HG02885 (cell line): ENCODE data around the gene GLB1L3.
A peak's percentile ranks its signal among the peaks of the same experiment; 100 is the strongest.

Experiments used
- ATAC-seq: cut with Tn5 transposase; IDR thresholded peaks from one replicate; pipeline ENCODE4 v1.9.1; 2021; ENCODE audit warnings: mild to moderate bottlenecking; ENCODE audit not compliant: unreplicated experiment, poor library complexity

GLB1L3 gene

GRCh38 chr11:134358165-134358855 is 82.1 kb downstream of the GLB1L3 start:
- ATAC-seq, result no peak

GRCh38 chr11:134358856-134359490 is 82.8 kb downstream of the GLB1L3 start:
- ATAC-seq, result no peak

DNA sequence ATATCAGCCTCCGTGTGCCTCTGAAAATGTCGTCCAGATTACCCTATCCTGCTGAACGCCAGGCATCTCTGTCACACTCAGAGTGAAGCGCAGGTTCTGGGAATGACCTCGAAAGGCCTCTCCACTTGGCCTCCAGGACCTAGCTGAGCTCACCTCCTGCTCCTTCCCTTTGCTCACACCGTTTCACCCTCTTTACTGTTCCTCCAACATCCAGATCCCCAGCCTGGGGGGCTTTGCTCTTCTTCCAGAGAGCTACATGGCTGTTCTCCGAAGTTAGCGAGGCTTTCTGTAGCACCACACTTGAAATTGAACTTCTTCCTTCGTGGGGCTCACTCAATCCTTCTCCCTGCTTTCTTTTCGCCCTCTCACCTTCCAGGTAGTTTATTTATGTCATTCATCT is 83.5 kb downstream of the GLB1L3 start:
- no peak for ATAC-seq

DNA sequence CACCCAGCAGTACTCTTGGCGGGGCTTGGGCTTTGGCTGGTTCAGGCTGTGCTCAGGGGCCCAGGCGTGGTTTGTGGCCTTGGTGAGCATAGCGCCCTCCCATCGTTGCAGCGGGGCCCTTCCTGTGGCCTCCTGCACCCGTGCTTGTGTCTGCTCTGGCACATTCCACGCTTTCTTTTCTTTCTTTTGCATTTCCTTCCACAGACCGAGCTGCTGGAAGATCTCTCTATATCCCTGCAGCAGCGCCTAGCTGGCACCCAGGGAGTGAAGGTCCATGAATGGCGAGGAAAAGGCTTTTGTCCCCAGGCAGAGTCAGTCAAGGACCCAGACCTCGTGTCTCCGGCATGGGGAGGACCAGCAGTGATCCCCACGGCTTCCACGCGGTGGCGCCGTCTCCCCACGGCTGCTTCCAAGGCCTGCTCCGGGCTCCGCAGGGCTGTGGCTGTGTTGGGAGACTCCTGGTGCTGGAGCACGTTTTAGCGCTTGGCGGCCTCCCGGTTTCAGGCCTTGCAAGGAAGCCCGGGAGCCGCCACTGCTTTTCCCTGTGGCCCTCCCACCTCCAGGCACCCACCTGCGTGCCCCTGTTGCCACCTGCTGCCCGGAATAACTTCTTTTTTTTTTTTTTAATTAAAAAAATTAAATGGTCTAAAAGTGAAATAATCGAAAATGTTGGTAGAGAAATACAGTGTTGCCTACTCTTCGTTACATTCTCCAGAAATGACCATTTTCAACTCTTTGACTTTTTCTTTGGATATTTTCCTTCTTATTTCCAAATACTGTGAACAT is 84.1 kb downstream of the GLB1L3 start:
- peak; percentile 93 for ATAC-seq

DNA sequence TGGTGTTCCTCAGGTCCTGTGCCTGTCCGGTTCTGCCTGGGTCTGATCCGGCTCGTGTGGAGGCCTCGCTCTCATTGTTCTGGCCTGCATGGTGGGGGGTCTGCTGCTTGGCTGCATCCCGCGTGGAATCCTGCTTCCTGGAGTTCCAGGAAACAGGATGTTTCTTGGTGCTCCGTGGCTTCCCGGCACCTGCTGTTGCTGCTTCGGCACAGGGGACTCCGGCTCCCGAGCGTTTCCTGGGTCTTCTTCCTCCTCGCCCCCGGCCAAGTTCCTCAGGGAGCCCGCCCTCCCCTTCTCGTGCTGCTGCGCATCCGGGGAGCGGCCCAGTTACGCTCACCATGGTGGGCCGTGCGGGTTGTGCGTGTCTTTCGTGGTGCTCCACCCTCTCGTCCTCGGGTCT is 85.5 kb downstream of the GLB1L3 start:
- no peak for ATAC-seq

- no peak for ATAC-seq
Observed at GRCh38 chr11:134362192-134362901, 86.2 kb downstream of the GLB1L3 start.

DNA sequence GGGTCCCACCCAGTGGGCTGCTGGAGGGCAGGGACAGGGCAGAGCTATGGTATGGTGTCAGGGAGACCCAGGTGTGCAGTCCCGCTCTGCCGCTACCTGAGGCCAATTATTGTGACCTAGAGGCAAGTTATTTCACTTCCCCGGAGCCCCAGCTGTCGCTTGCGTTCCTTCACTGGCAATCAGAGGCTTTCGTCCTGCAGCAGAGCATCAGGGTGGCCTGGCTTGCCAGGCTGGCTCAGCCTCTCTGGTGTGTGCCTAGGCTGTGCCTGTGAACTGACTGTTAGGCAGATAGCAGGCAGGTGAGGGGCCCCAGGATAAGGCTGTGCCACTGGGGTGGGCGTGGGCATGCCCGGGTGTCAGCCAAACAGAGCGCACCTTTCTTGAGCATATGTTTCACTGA is 87.0 kb downstream of the GLB1L3 start:
- no peak for ATAC-seq

DNA sequence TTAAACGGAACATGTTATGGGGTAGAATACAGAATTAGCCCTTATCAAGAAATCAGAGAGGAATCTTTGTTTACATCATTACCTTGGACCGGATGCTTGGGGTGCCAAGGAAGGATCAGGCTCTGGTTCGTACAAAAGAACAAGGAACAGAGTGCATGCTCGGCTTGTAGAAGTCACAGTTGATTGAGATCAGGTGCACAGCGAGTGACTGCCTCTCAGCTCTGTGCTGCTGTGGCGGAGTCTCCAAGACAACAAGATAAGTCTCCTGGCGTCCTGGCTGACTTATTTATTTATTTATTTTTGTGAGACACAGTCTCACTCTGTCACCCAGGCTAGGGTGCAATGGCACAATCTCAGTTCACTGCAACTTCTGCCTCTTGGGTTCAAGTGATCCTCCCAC is 87.4 kb downstream of the GLB1L3 start:
- no peak for ATAC-seq

- no peak for ATAC-seq
Observed at GRCh38 chr11:134364261-134364660, 88.1 kb downstream of the GLB1L3 start.

DNA sequence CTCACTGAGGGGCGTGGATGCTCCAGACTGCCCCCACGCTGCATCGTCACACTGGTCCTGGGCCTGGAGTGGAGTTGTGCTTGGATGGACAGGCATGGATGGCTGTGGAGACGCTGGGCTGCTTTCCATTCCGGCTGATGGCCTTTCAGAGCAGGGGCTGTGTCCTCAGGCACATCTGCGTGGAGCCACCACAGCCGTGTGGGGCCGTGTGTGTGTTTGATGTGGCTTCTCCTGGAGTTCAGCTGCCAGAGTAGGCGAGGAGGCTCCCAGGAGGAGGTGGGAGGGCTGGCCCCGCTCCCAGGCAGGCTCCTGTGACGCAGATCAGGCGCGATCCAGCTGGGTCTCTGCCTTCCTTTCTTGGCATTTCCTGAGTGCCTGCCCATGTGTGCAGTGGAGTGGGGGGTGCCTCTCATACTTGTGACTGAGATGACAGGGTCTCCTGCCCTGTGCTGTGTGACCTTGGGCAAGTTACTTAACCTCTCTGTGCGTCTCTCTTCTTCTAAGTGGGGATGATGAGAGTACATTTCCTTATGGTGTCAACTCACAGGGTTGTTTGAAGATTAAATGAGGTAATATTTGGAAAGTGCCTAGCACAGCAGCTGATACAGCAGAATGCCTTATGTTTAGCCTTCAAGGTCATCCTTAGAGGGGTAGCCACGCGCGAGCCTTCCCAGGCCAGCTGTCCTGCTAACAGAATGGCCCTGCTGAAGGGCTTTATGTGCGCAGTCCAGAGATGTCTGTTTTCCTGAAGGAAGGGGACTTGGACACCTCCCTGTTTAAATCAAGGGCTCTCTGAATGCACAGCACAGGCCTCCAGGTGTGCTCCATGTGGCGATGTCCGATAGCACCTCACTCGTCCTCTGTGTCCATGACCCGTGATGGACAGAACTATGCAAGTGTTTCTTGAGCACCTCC is 89.1 kb downstream of the GLB1L3 start:
- no peak for ATAC-seq

DNA sequence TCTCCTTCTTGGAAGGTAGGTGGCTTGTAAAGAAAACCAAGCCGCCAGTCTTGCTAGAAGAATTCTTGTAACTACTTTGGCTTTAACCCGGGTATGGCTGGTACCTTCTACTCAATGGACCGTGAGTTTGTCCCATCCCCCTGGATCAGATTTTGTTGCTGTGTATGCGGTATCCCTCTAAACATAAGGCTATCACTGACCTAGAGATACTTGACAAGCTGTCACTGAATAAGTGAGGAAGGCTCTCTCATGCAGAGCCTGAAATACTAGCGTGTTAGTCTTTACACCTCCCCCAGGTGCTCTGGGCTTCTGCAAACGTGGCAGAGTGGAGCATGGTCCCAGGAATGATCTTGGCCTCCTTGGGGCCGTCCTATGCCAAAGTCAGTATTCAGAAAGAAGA is 90.1 kb downstream of the GLB1L3 start:
- no peak for ATAC-seq

GRCh38 chr11:134367781-134368180 is 91.6 kb downstream of the GLB1L3 start:
- no peak for ATAC-seq
